HEK293 (cell line): ENCODE data around the gene SH3BP1.
A peak's percentile ranks its signal among the peaks of the same experiment; 100 is the strongest.

Experiments used
- EGR2 ChIP-seq: fragments of 450-650 bp; formaldehyde crosslinking; IDR thresholded peaks from 2 replicates; pipeline ENCODE4 v1.5.1; 2016; ENCODE audit warnings: low read depth, missing biosample characterization, missing genetic modification characterization
- GLI2 ChIP-seq: fragments of 450-650 bp; formaldehyde crosslinking; IDR thresholded peaks from 2 replicates; pipeline ENCODE4; 2017; ENCODE audit warnings: missing biosample characterization, missing genetic modification characterization, low read depth, borderline replicate concordance
- GLIS2 ChIP-seq: fragments of 450-650 bp; formaldehyde crosslinking; IDR thresholded peaks from 2 replicates; pipeline ENCODE4 v1.5.1; 2016; ENCODE audit warnings: missing biosample characterization, missing genetic modification characterization
- HOXA7 ChIP-seq: sonication (generic); formaldehyde crosslinking; IDR thresholded peaks from 2 replicates; pipeline ENCODE4 v1.8.1; 2022; ENCODE audit warnings: missing genetic modification reagents, borderline replicate concordance
- IKZF3 ChIP-seq: fragments of 450-650 bp; IDR thresholded peaks from 2 replicates; pipeline ENCODE4 v1.5.0; 2018; ENCODE audit warnings: missing biosample characterization, mild to moderate bottlenecking, missing genetic modification characterization, moderate library complexity
- RBAK ChIP-seq: fragments of 450-650 bp; formaldehyde crosslinking; IDR thresholded peaks from 2 replicates; pipeline ENCODE4 v1.5.1; 2016; ENCODE audit warnings: missing biosample characterization, missing genetic modification characterization
- REPIN1 ChIP-seq: fragments of 450-650 bp; formaldehyde crosslinking; IDR thresholded peaks from 2 replicates; pipeline ENCODE4 v1.5.1; 2017; ENCODE audit warnings: missing biosample characterization, missing genetic modification characterization, low read depth
- SCRT1 ChIP-seq: fragments of 450-650 bp; formaldehyde crosslinking; IDR thresholded peaks from 2 replicates; pipeline ENCODE4 v1.5.1; 2016; ENCODE audit warnings: missing biosample characterization, missing genetic modification characterization, borderline replicate concordance
- SETDB1 ChIP-seq: IDR thresholded peaks from one replicate; pipeline ENCODE4 v1.6.1; 2017; ENCODE audit warnings: mild to moderate bottlenecking, low read length, moderate library complexity, mixed read lengths; ENCODE audit not compliant: insufficient read length
- TSHZ1 ChIP-seq: fragments of 450-650 bp; formaldehyde crosslinking; IDR thresholded peaks from 2 replicates; pipeline ENCODE4 v1.5.1; 2016; ENCODE audit warnings: missing biosample characterization, missing genetic modification characterization, borderline replicate concordance
- ZBTB8A ChIP-seq: fragments of 450-650 bp; formaldehyde crosslinking; IDR thresholded peaks from 2 replicates; pipeline ENCODE4 v1.5.1; 2016; ENCODE audit warnings: missing biosample characterization, missing genetic modification characterization
- ZNF10 ChIP-seq: fragments of 450-650 bp; formaldehyde crosslinking; IDR thresholded peaks from 2 replicates; pipeline ENCODE4 v1.5.1; 2017; ENCODE audit warnings: missing biosample characterization, missing genetic modification characterization
- ZNF112 ChIP-seq: fragments of 450-650 bp; formaldehyde crosslinking; IDR thresholded peaks from 2 replicates; pipeline ENCODE4 v1.5.0; 2017; ENCODE audit warnings: missing biosample characterization, missing genetic modification characterization
- ZNF121 ChIP-seq: fragments of 450-650 bp; formaldehyde crosslinking; IDR thresholded peaks from 2 replicates; pipeline ENCODE4 v1.5.1; 2016; ENCODE audit warnings: missing biosample characterization, missing genetic modification characterization
- ZNF146 ChIP-seq: fragments of 450-650 bp; formaldehyde crosslinking; IDR thresholded peaks from 2 replicates; pipeline ENCODE4 v1.5.1; 2016; ENCODE audit warnings: missing biosample characterization, missing genetic modification characterization
- ZNF274 ChIP-seq, 2 experiments: fragments of 200-500 bp in 1 of 2; fragments of 450-650 bp in 1 of 2; sonication (Bioruptor generic) in 1 of 2; formaldehyde crosslinking in 1 of 2; IDR thresholded peaks; 2 replicates each; pipeline versions ENCODE4 v1.5.1 to v1.6.1; 2014 to 2016; ENCODE audit warnings: borderline replicate concordance in 1 of 2, inconsistent platforms in 1 of 2, low read length in 1 of 2, missing biosample characterization in 1 of 2, missing genetic modification characterization in 1 of 2
- ZNF311 ChIP-seq: fragments of 450-650 bp; formaldehyde crosslinking; IDR thresholded peaks from 2 replicates; pipeline ENCODE4 v1.5.1; 2017; ENCODE audit warnings: missing biosample characterization, missing genetic modification characterization, borderline replicate concordance
- ZNF335 ChIP-seq: fragments of 450-650 bp; formaldehyde crosslinking; conservative IDR thresholded peaks from 2 replicates; pipeline ENCODE4 v1.5.1; 2016; ENCODE audit warnings: missing biosample characterization, missing genetic modification characterization
- ZNF513 ChIP-seq: fragments of 450-650 bp; IDR thresholded peaks from 2 replicates; pipeline ENCODE4 v1.5.1; 2018; ENCODE audit warnings: missing biosample characterization, missing genetic modification characterization
- ZNF514 ChIP-seq: fragments of 450-650 bp; formaldehyde crosslinking; IDR thresholded peaks from 2 replicates; pipeline ENCODE4 v1.5.1; 2016; ENCODE audit warnings: missing biosample characterization, missing genetic modification characterization
- ZNF560 ChIP-seq: fragments of 450-650 bp; formaldehyde crosslinking; IDR thresholded peaks from 2 replicates; pipeline ENCODE4 v1.5.1; 2017; ENCODE audit warnings: missing biosample characterization, missing genetic modification characterization, borderline replicate concordance
- ZNF571 ChIP-seq: fragments of 450-650 bp; formaldehyde crosslinking; IDR thresholded peaks from 2 replicates; pipeline ENCODE4 v1.5.0; 2017; ENCODE audit warnings: missing biosample characterization, missing genetic modification characterization
- ZNF585B ChIP-seq: fragments of 450-650 bp; formaldehyde crosslinking; IDR thresholded peaks from 2 replicates; pipeline ENCODE4 v1.5.1; 2016; ENCODE audit warnings: missing biosample characterization, missing genetic modification characterization
- ZNF670 ChIP-seq: fragments of 450-650 bp; formaldehyde crosslinking; IDR thresholded peaks from 2 replicates; pipeline ENCODE4 v1.5.1; 2016; ENCODE audit warnings: missing biosample characterization, missing genetic modification characterization, low read depth
- ZNF837 ChIP-seq: fragments of 450-650 bp; formaldehyde crosslinking; IDR thresholded peaks from 2 replicates; pipeline ENCODE4 v1.5.1; 2016; ENCODE audit warnings: missing biosample characterization, missing genetic modification characterization
- ZSCAN23 ChIP-seq: fragments of 450-650 bp; formaldehyde crosslinking; IDR thresholded peaks from 2 replicates; pipeline ENCODE4 v1.5.1; 2016; ENCODE audit warnings: missing biosample characterization, missing genetic modification characterization
- TF ChIP-seq, protein P1 (sequence below): fragments of 450-650 bp; formaldehyde crosslinking; IDR thresholded peaks from 2 replicates; pipeline ENCODE4 v1.5.1; 2016; ENCODE audit warnings: missing biosample characterization, missing genetic modification characterization
- TF ChIP-seq, protein P2 (sequence below): fragments of 450-650 bp; formaldehyde crosslinking; IDR thresholded peaks from 2 replicates; pipeline ENCODE4 v1.5.1; 2017; ENCODE audit warnings: missing biosample characterization, missing genetic modification characterization
- TF ChIP-seq, protein P3 (sequence below): fragments of 450-650 bp; formaldehyde crosslinking; IDR thresholded peaks from 2 replicates; pipeline ENCODE4 v1.5.1; 2016; ENCODE audit warnings: missing biosample characterization, missing genetic modification characterization

Gene SH3BP1

GRCh38 chr22:37676736-37677492 lies 37.4 kb downstream of the SH3BP1 start (continued):
- TF ChIP-seq TSHZ1 (peak; percentile 25; the same call in 1 of the 2 replicates), SCRT1 (tag by site-specific recombination) (no peak), ZBTB8A (tag by site-specific recombination) (peak; percentile 33; the same call in 1 of the 2 replicates), HOXA7 (CRISPR knock-in tag) (no peak), ZNF513 (tag by site-specific recombination) (no peak), EGR2 (tag by site-specific recombination) (peak; percentile 91), ZNF837 (tag by site-specific recombination) (no peak), ZNF146 (tag by site-specific recombination) (no peak), SETDB1 (no peak), IKZF3 (tag by site-specific recombination) (peak; percentile 52; the same call in 1 of the 2 replicates), ZNF274 (IDR thresholded peaks at IDR 0.05; ENCODE audit: low read length) (no peak), ZNF274 (tag by site-specific recombination; IDR thresholded peaks at IDR 0.05; ENCODE audit: borderline replicate concordance) (no peak), ZNF560 (tag by site-specific recombination) (no peak), RBAK (tag by site-specific recombination) (no peak), ZSCAN23 (tag by site-specific recombination) (no peak), ZNF514 (tag by site-specific recombination) (no peak), ZNF670 (tag by site-specific recombination) (no peak), GLIS2 (tag by site-specific recombination) (peak; percentile 94), ZNF10 (peak; percentile 8; the same call in 1 of the 2 replicates), ZNF335 (peak; percentile 17), ZNF571 (tag by site-specific recombination) (no peak), ZNF112 (tag by site-specific recombination) (no peak), GLI2 (no peak), ZNF311 (no peak), REPIN1 (tag by site-specific recombination) (no peak), ZNF585B (no peak), ZNF121 (tag by site-specific recombination) (no peak)
- TF ChIP-seq, protein P1, sequence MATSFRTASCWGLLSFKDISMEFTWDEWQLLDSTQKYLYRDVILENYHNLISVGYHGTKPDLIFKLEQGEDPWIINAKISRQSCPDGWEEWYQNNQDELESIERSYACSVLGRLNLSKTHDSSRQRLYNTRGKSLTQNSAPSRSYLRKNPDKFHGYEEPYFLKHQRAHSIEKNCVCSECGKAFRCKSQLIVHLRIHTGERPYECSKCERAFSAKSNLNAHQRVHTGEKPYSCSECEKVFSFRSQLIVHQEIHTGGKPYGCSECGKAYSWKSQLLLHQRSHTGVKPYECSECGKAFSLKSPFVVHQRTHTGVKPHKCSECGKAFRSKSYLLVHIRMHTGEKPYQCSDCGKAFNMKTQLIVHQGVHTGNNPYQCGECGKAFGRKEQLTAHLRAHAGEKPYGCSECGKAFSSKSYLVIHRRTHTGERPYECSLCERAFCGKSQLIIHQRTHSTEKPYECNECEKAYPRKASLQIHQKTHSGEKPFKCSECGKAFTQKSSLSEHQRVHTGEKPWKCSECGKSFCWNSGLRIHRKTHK = no peak
- TF ChIP-seq, protein P2, sequence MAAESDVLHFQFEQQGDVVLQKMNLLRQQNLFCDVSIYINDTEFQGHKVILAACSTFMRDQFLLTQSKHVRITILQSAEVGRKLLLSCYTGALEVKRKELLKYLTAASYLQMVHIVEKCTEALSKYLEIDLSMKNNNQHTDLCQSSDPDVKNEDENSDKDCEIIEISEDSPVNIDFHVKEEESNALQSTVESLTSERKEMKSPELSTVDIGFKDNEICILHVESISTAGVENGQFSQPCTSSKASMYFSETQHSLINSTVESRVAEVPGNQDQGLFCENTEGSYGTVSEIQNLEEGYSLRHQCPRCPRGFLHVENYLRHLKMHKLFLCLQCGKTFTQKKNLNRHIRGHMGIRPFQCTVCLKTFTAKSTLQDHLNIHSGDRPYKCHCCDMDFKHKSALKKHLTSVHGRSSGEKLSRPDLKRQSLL = no peak
- TF ChIP-seq, protein P3, sequence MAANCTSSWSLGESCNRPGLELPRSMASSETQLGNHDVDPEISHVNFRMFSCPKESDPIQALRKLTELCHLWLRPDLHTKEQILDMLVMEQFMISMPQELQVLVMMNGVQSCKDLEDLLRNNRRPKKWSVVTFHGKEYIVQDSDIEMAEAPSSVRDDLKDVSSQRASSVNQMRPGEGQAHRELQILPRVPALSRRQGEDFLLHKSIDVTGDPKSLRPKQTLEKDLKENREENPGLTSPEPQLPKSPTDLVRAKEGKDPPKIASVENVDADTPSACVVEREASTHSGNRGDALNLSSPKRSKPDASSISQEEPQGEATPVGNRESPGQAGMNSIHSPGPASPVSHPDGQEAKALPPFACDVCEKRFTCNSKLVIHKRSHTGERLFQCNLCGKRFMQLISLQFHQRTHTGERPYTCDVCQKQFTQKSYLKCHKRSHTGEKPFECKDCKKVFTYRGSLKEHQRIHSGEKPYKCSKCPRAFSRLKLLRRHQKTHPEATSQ (tag by site-specific recombination) = no peak; the same call in 1 of the 2 replicates
